ENCODE results near the gene MPND. TPM values are rescaled to one million over a fixed set of nuclear protein-coding genes. Genes with fewer than 3 reads are reported as not detected.

The MPND gene
- total RNA-seq, 1 donor from 2014 or later, result 42.4 TPM

- H3K9me3 Mint-ChIP-seq, result no peaks in the 10 kb centered on the region
- DNase-seq (ENCODE audit: low spot score in 2 of 2, unreplicated experiment in 2 of 2), result no peak
- H3K27ac Mint-ChIP-seq, result peak overlapping the region; percentile 59
- H3K27me3 Mint-ChIP-seq (ENCODE audit: low read depth), result no peaks in the 10 kb centered on the region
- H3K36me3 Mint-ChIP-seq, result no peaks in the 10 kb centered on the region
- H3K4me1 Mint-ChIP-seq, result peaks cover 51% of the 10 kb centered on the region
- no peak for TF ChIP-seq CTCF (IDR thresholded peaks at IDR 0.05; ENCODE audit: unreplicated experiment)
- no peak overlapping the region for H3K4me3 Mint-ChIP-seq
Measured at GRCh38 chr19:4370418-4371041, 27.2 kb downstream of the MPND start.

- Mint-ChIP-seq H3K27me3 (ENCODE audit: low read depth) (no peaks in the 10 kb centered on the region), H3K4me3 (no peak overlapping the region), H3K27ac (peak overlapping the region; percentile 59), H3K9me3 (no peaks in the 10 kb centered on the region), H3K36me3 (no peaks in the 10 kb centered on the region), H3K4me1 (peaks cover 61% of the 10 kb centered on the region)
- no peak for DNase-seq (ENCODE audit: low spot score in 2 of 2, unreplicated experiment in 2 of 2)
- no peak for TF ChIP-seq CTCF (IDR thresholded peaks at IDR 0.05; ENCODE audit: unreplicated experiment)
Measured at GRCh38 chr19:4371247-4372164, 28.1 kb downstream of the MPND start.

GRCh38 chr19:4372165-4373012, 29.0 kb downstream of the MPND start:
- Mint-ChIP-seq H3K36me3 (no peaks in the 10 kb centered on the region), H3K9me3 (no peaks in the 10 kb centered on the region), H3K4me3 (no peak overlapping the region), H3K27ac (peak overlapping the region; percentile 71), H3K27me3 (ENCODE audit: low read depth) (no peaks in the 10 kb centered on the region), H3K4me1 (peaks cover 69% of the 10 kb centered on the region)
- TF ChIP-seq CTCF (IDR thresholded peaks at IDR 0.05; ENCODE audit: unreplicated experiment), result no peak
- DNase-seq (ENCODE audit: low spot score in 2 of 2, unreplicated experiment in 2 of 2), result no peak

GRCh38 chr19:4373013-4373367, 29.6 kb downstream of the MPND start:
- no peak for DNase-seq (ENCODE audit: low spot score in 2 of 2, unreplicated experiment in 2 of 2)
- no peak for TF ChIP-seq CTCF (IDR thresholded peaks at IDR 0.05; ENCODE audit: unreplicated experiment)
- Mint-ChIP-seq H3K36me3 (no peaks in the 10 kb centered on the region), H3K4me3 (no peak overlapping the region), H3K27ac (peak overlapping the region; percentile 73), H3K9me3 (no peaks in the 10 kb centered on the region), H3K27me3 (ENCODE audit: low read depth) (no peaks in the 10 kb centered on the region), H3K4me1 (peaks cover 67% of the 10 kb centered on the region)

GRCh38 chr19:4373601-4374497, 30.5 kb downstream of the MPND start:
- H3K27me3 Mint-ChIP-seq (ENCODE audit: low read depth), result no peaks in the 10 kb centered on the region

More at GRCh38 chr19:4373601-4374497, 30.5 kb downstream of the MPND start:
- no peak for TF ChIP-seq CTCF (IDR thresholded peaks at IDR 0.05; ENCODE audit: unreplicated experiment)
- Mint-ChIP-seq H3K4me3 (peak overlapping the region; percentile 30), H3K27ac (peak overlapping the region; percentile 95), H3K36me3 (no peaks in the 10 kb centered on the region), H3K4me1 (peaks cover 61% of the 10 kb centered on the region), H3K9me3 (no peaks in the 10 kb centered on the region)
- no peak for DNase-seq (ENCODE audit: low spot score in 2 of 2, unreplicated experiment in 2 of 2)

Measured in mesothelial cell of epicardium (in vitro differentiated cells).